Measurements from ENCODE around the gene TEKTIP1. TPM values are rescaled to one million over a fixed set of nuclear protein-coding genes. Genes with fewer than 3 reads are reported as not detected.

The TEKTIP1 gene
- total RNA-seq: 1 to 10 TPM in 1 of 4 donors, not detected in 3; 5.5 TPM

GRCh38 chr19:3538965-3539755 is at the start of gene TEKTIP1:
Gene TEKTIP1, plus strand, starts transcription at chr19:3539174. Its CDS starts 4 bp downstream, at chr19:3539178.
- no peak within 1 kb of the TSS for H3K4me3 ChIP-seq
- intact Hi-C loops (cut with DNase I; ENCODE audit: low total_unique reads): no loop called here
- H3K27me3 ChIP-seq: no peaks in the 10 kb centered on the region
- H3K9me3 ChIP-seq: no peaks in the 10 kb centered on the region
- TF ChIP-seq POLR2A (IDR thresholded peaks at IDR 0.05) (no peak), CTCF (IDR thresholded peaks at IDR 0.05) (no peak)
- DNase-seq: no peak
- H3K27ac ChIP-seq: no peak within 1 kb of the TSS
- H3K4me1 ChIP-seq: no peaks in the 10 kb centered on the region
- H3K36me3 ChIP-seq: no peaks in the 10 kb centered on the region

GRCh38 chr19:3491396-3492119 is 47.4 kb upstream of the TEKTIP1 start:
- DNase-seq: no peak
- no peaks in the 10 kb centered on the region for H3K9me3 ChIP-seq
- no peaks in the 10 kb centered on the region for H3K36me3 ChIP-seq
- no peak for TF ChIP-seq POLR2A (IDR thresholded peaks at IDR 0.05)
- intact Hi-C loops (cut with DNase I; ENCODE audit: low total_unique reads): no loop called here
- no peak overlapping the region for H3K27ac ChIP-seq
- no peaks in the 10 kb centered on the region for H3K4me1 ChIP-seq
- no peak overlapping the region for H3K4me3 ChIP-seq
- H3K27me3 ChIP-seq: no peaks in the 10 kb centered on the region

GRCh38 chr19:3492131-3492839 is 46.7 kb upstream of the TEKTIP1 start:
- Histone ChIP-seq H3K27me3 (no peaks in the 10 kb centered on the region), H3K27ac (no peak overlapping the region), H3K9me3 (no peaks in the 10 kb centered on the region), H3K36me3 (no peaks in the 10 kb centered on the region), H3K4me1 (no peaks in the 10 kb centered on the region), H3K4me3 (no peak overlapping the region)
- TF ChIP-seq CTCF (IDR thresholded peaks at IDR 0.05) (no peak), POLR2A (IDR thresholded peaks at IDR 0.05) (no peak)
- DNase-seq: no peak
- intact Hi-C loops (cut with DNase I; ENCODE audit: low total_unique reads): no loop called here

- no peak overlapping the region for H3K4me3 ChIP-seq
- no peaks in the 10 kb centered on the region for H3K36me3 ChIP-seq
- no peak for DNase-seq
- no peaks in the 10 kb centered on the region for H3K9me3 ChIP-seq
- H3K4me1 ChIP-seq: no peaks in the 10 kb centered on the region
- intact Hi-C loops (cut with DNase I; ENCODE audit: low total_unique reads): no loop called here
- no peak overlapping the region for H3K27ac ChIP-seq
- TF ChIP-seq POLR2A (IDR thresholded peaks at IDR 0.05): no peak
- no peak for TF ChIP-seq CTCF (IDR thresholded peaks at IDR 0.05)
- no peaks in the 10 kb centered on the region for H3K27me3 ChIP-seq
Observed at GRCh38 chr19:3492919-3493318, 46.1 kb upstream of the TEKTIP1 start.

GRCh38 chr19:3493651-3494050 is 45.3 kb upstream of the TEKTIP1 start:
- Histone ChIP-seq H3K9me3 (no peaks in the 10 kb centered on the region), H3K36me3 (no peaks in the 10 kb centered on the region)
- intact Hi-C loops (cut with DNase I; ENCODE audit: low total_unique reads): no loop called here

More at GRCh38 chr19:3493651-3494050, 45.3 kb upstream of the TEKTIP1 start:
- Histone ChIP-seq H3K27me3 (no peaks in the 10 kb centered on the region), H3K27ac (no peak overlapping the region), H3K4me3 (no peak overlapping the region), H3K4me1 (no peaks in the 10 kb centered on the region)
- no peak for TF ChIP-seq CTCF (IDR thresholded peaks at IDR 0.05)
- TF ChIP-seq POLR2A (IDR thresholded peaks at IDR 0.05): no peak
- DNase-seq: no peak

Measured in uterus (tissue), 4 donors.